Choroid plexus epithelial cell (primary cell): Measurements from ENCODE around the gene TBC1D22A.

ENCODE experiments used
- DNase-seq: peaks from one replicate; pipeline ENCODE4 v3.0.0-alpha.2; 2010; ENCODE audit warnings: low read depth
- H3K4me3 ChIP-seq: 2 replicates; pipeline ENCODE4 v1.5.1; 2011; ENCODE audit warnings: low read depth, mild to moderate bottlenecking, control low read depth, low read length, moderate library complexity
- CTCF ChIP-seq: conservative IDR thresholded peaks from 2 replicates; pipeline ENCODE4 v1.5.1; 2011; ENCODE audit warnings: low read depth, mild to moderate bottlenecking, control low read depth, inconsistent platforms, low read length, moderate library complexity

Gene TBC1D22A

GRCh38 chr22:47010211-47010610 is 247.8 kb downstream of the TBC1D22A start:
- no peak for DNase-seq
- no peak overlapping the region for H3K4me3 ChIP-seq
- TF ChIP-seq CTCF = no peak

- DNase-seq = no peak
- no peak overlapping the region for H3K4me3 ChIP-seq
- no peak for TF ChIP-seq CTCF
Observed at GRCh38 chr22:47011131-47011858, 248.8 kb downstream of the TBC1D22A start.

GRCh38 chr22:47011859-47012258 is 249.4 kb downstream of the TBC1D22A start:
- no peak for DNase-seq
- no peak for TF ChIP-seq CTCF
- H3K4me3 ChIP-seq = no peak overlapping the region

- DNase-seq = peak; percentile 74
- peak; percentile 43 for TF ChIP-seq CTCF
- no peak overlapping the region for H3K4me3 ChIP-seq
Observed at GRCh38 chr22:47012589-47013370, 250.3 kb downstream of the TBC1D22A start.

- H3K4me3 ChIP-seq = no peak overlapping the region
- TF ChIP-seq CTCF = no peak
- no peak for DNase-seq
Observed at GRCh38 chr22:47013861-47014635, 251.6 kb downstream of the TBC1D22A start.

- no peak for DNase-seq
- TF ChIP-seq CTCF = no peak
- H3K4me3 ChIP-seq = no peak overlapping the region
Observed at GRCh38 chr22:47014636-47015345, 252.3 kb downstream of the TBC1D22A start.
